Fibroblast of mammary gland (primary cell): ENCODE results near the gene SPIB.
"Not testable (repeated sequence)": the region's sequence is repeated elsewhere in the genome, so short reads cannot be mapped to it uniquely, and the experiment has no call there.

ENCODE experiments used
- DNase-seq: peaks from one replicate; pipeline ENCODE4 v3.0.0-alpha.2; 2010; ENCODE audit warnings: low read depth
- H3K4me3 ChIP-seq: 2 replicates; pipeline ENCODE4 v1.5.1; 2011; ENCODE audit warnings: low read depth, mild to moderate bottlenecking, low read length, moderate library complexity; ENCODE audit not compliant: control insufficient read depth
- TF ChIP-seq, protein P1 (sequence below): conservative IDR thresholded peaks from 2 replicates; pipeline ENCODE4 v1.5.1; 2011; ENCODE audit warnings: low read depth, low read length, inconsistent platforms; ENCODE audit not compliant: control insufficient read depth, insufficient read depth

Gene SPIB

DNA sequence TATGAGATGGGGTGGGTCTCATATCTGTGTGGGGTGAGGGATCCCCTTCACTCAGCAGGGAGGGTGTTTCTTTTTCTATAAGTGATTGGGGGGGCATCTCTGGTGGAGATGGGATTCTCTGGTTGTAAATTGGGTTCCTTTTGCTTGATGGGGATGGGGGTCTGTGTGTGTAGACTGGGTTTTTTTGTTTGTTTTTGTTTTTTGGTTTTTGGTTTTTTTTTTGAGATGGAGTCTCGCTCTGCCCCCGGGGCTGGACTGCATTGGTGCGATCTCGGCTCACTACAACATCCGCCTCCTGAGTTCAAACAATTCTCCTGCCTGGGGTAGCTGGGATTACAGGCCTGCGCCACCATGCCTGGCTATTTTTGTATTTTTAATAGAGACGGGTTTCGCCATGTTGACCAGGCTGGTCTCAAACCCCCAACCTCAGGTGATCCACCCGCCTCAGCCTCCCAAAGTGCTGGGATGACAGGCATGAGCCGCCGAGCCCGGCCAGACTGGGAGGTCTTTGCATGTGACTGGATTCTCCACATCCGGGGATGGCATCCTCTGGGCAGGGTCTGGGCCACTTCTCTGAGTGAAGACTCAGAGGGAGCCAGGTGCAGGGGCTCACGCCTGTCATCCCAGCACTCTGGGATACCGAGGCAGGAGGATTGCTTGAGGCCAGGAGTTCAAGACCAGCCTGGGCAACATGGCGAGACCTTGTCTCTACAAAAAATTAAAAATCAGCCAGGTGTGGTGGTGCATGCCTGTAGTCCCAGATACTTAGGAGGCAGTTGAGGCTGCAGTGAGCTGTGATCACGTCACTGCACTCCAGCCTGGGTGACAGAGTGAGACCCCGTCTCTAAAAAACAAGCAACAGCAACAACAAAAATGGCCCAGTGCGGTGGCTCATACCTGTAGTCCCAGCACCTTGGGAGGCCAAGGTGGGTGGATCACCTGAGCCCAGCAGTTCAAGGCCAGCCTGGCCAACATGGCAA is 14.8 kb downstream of the SPIB start:
- TF ChIP-seq, protein P1, sequence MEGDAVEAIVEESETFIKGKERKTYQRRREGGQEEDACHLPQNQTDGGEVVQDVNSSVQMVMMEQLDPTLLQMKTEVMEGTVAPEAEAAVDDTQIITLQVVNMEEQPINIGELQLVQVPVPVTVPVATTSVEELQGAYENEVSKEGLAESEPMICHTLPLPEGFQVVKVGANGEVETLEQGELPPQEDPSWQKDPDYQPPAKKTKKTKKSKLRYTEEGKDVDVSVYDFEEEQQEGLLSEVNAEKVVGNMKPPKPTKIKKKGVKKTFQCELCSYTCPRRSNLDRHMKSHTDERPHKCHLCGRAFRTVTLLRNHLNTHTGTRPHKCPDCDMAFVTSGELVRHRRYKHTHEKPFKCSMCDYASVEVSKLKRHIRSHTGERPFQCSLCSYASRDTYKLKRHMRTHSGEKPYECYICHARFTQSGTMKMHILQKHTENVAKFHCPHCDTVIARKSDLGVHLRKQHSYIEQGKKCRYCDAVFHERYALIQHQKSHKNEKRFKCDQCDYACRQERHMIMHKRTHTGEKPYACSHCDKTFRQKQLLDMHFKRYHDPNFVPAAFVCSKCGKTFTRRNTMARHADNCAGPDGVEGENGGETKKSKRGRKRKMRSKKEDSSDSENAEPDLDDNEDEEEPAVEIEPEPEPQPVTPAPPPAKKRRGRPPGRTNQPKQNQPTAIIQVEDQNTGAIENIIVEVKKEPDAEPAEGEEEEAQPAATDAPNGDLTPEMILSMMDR: no peak
- no peak for DNase-seq

DNA sequence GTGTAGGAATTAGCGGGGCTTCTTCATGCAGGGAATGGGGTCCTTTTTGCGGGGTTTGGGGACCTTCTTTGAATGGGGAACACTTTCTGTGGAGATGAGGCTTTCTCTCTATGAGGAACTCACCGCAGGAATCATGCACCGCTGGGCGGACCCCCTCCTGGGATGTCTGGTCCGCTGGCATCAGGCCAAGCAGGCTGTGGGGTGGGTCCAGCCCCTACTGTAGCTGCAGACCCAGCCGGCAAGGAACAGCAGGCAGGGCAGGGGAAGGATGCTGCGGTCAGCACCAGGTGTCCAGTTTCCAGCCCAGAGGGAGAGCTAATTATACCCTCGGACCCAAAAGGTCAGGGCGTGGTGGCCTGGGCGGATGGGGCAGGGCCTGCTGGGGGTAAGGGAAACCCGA is 15.8 kb downstream of the SPIB start:
- TF ChIP-seq, protein P1: no peak
- no peak for DNase-seq
- no peak overlapping the region for H3K4me3 ChIP-seq

More for the DNA sequence above, 14.8 kb downstream of the SPIB start:
- H3K4me3 ChIP-seq: no peak overlapping the region

DNA sequence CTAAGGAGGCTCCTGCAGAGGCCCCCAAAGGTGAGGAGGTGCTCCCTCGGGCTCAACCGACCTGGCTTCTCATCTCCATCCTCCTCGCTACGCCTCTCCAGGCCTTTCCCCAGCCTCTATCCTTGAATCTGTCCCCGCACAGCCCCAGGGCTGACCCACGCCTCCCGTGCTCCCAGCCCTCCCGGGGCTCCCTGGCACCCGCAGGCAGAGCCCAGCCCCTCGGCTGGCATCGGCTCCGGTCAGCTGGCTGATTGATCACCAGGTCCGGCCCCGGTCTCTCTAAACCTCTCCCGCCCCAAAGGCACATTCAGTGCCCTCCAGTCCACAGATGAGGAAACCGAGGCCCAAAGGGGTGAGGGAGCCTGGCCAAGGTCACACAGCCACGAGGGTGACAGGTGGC is 16.5 kb downstream of the SPIB start:
- TF ChIP-seq, protein P1: no peak
- no peak for DNase-seq
- no peak overlapping the region for H3K4me3 ChIP-seq

DNA sequence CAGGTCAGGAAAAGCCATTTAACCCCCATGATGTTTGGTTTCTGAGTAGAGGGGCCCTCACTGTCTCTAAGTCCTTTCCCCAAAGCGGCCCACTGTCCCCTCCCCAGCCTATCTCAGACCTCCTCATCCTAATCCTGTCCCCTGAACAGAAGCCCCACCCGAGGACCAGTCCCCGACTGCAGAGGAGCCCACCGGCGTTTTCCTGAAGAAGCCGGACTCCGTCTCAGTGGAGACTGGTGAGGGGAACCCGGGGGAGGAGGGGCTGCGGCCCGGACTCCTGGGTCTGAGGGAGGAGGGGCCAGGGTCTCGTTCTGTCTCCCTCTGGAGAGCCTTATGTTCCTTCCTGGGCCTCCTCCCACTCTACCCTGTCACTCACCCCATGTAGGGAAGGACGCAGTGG is 16.9 kb downstream of the SPIB start:
- H3K4me3 ChIP-seq: no peak overlapping the region
- TF ChIP-seq, protein P1: no peak
- DNase-seq: no peak

DNA sequence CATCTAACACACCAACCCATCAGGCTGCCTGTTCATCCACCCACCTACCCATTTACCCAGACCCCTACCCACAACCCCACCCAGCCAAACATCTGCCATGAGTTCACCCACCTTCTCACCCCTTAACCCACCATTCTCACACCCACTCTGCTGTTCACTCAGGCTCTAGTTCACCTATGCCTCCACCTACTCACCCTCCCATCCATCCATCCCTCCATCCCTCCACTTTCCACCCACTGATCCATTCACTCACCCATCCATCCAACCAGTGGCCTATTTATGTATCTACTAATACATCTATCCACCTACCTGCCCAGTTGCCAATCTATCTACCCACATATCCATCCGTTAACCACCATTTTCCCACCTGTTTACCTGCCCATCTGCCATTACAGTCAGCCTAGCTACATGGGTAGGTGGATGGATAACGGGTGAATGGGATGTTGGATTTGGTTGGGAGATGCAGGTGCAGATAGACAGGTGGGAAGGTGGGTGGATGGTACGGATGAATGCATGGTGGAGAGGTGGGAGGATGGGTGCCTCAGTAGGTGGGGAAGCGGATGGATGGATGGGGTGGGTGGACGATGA is 19.2 kb downstream of the SPIB start:
- TF ChIP-seq, protein P1: no peak
- H3K4me3 ChIP-seq: no peak overlapping the region
- DNase-seq: no peak

DNA sequence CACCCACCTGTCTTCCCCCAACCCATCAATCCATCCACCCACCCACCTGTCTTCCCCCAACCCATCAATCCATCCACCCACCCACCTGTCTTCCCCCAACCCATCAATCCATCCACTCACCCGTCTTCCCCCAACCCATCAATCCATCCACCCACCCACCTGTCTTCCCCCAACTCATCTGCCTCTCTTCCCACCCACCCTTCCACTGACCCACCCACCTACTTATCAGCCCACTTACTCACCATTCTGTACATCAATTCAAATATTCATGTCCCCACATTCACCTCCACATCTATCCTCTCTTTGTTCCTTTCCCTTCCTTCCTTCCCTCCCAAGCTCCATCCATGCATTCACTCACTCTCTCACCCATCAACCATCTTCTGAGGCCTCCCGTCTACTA is 20.4 kb downstream of the SPIB start:
- not testable (repeated sequence) for DNase-seq, H3K4me3 ChIP-seq

DNA sequence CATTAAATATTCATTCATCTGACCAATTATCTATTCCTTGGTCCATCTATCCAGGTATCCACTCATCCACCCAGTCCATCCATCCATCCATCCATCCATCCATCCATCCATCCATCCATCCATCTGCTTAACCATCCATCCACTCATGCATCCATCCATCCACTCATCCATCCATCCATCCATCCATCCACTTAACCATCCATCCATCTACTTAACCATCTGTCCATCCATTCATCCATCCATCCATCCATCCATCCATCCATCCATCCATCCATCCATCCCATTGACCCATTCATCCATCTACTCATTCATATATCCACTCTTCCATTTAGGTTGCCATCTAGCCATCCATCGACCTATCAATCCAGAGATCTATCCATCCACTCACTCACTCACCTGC is 25.3 kb downstream of the SPIB start:
- TF ChIP-seq, protein P1: no peak
- H3K4me3 ChIP-seq: no peak overlapping the region
- no peak for DNase-seq
